ENCODE measurements around the gene ACTL9.
A peak's percentile ranks its signal among the peaks of the same experiment; 100 is the strongest.

Gene ACTL9

GRCh38 chr19:8666814-8667405, 31.7 kb downstream of the ACTL9 start:
- Histone ChIP-seq H3K79me2 (ENCODE audit: insufficient read depth, low read length) (no peaks in the 10 kb centered on the region), H3K9me2 (replicated peaks; ENCODE audit: low read depth, low read length) (no peaks in the 10 kb centered on the region), H2AFZ (ENCODE audit: low read length) (no peak overlapping the region), H3K4me3 (ENCODE audit: low read length, poor library complexity, severe bottlenecking) (peak overlapping the region; percentile 32), H3K4me1 (ENCODE audit: insufficient read depth, low read length, poor library complexity, severe bottlenecking) (peaks cover 77% of the 10 kb centered on the region), H3K27me3 (ENCODE audit: insufficient read depth, low read length, poor library complexity, severe bottlenecking) (no peaks in the 10 kb centered on the region), H3K9ac (ENCODE audit: low read depth, low read length, poor library complexity, severe bottlenecking) (peak overlapping the region; percentile 31), H3F3A (ENCODE audit: low read depth) (peaks cover 11% of the 10 kb centered on the region), H3K9me3 (ENCODE audit: insufficient read depth, low read depth, low read length) (no peaks in the 10 kb centered on the region), H4K20me1 (ENCODE audit: insufficient read depth, low read length, poor library complexity, severe bottlenecking) (no peaks in the 10 kb centered on the region), H3K4me2 (ENCODE audit: low read depth, low read length, poor library complexity, severe bottlenecking) (peak overlapping the region; percentile 49), H3K36me3 (ENCODE audit: insufficient read depth, low read length) (no peaks in the 10 kb centered on the region)
- TF ChIP-seq, protein P1, sequence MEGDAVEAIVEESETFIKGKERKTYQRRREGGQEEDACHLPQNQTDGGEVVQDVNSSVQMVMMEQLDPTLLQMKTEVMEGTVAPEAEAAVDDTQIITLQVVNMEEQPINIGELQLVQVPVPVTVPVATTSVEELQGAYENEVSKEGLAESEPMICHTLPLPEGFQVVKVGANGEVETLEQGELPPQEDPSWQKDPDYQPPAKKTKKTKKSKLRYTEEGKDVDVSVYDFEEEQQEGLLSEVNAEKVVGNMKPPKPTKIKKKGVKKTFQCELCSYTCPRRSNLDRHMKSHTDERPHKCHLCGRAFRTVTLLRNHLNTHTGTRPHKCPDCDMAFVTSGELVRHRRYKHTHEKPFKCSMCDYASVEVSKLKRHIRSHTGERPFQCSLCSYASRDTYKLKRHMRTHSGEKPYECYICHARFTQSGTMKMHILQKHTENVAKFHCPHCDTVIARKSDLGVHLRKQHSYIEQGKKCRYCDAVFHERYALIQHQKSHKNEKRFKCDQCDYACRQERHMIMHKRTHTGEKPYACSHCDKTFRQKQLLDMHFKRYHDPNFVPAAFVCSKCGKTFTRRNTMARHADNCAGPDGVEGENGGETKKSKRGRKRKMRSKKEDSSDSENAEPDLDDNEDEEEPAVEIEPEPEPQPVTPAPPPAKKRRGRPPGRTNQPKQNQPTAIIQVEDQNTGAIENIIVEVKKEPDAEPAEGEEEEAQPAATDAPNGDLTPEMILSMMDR (conservative IDR thresholded peaks at IDR 0.05; ENCODE audit: low read length) = no peak
- no peak for TF ChIP-seq EZH2phosphoT487 (IDR thresholded peaks at IDR 0.05; ENCODE audit: borderline replicate concordance)

DNA sequence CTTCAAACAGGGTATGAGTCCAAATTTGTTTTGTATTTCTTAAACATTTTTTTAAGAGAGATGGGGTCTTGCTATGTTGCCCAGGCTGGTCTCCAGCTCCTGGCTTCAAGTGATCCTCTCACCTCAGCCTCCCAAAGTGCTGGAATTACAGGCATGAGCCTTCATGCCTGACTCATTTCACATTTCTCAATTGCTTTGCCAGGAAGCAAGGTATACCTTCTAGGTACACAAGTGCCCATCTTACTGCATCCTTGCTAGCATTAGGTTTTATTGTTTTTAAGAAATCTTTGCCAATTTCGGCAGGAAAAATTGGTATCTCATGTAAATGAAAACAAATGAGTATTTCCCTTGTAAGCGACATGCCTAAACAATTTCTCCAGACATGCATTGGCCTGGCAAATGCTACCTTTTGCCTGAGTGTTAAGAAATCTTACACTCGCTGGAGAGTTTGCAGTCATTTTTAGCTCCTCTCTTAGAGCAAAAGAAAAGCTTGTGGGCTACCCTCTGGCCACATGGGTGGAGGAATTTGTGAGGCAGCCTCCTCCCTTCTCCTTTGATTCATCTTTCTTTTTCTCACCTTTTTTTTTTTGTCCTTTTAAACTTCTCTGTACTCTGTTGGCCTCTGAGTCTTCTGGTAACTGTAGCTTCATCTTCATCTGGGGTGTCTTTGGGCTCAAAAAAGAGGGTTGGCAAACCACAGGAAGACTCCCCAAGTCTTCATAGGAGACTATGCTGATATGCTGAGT, 33.0 kb downstream of the ACTL9 start:
- Histone ChIP-seq H3K9me2 (replicated peaks; ENCODE audit: low read depth, low read length) (no peaks in the 10 kb centered on the region), H3K36me3 (ENCODE audit: insufficient read depth, low read length) (no peaks in the 10 kb centered on the region), H3K4me1 (ENCODE audit: insufficient read depth, low read length, poor library complexity, severe bottlenecking) (peaks cover 65% of the 10 kb centered on the region), H3F3A (ENCODE audit: low read depth) (peaks cover 4% of the 10 kb centered on the region), H3K9me3 (ENCODE audit: insufficient read depth, low read depth, low read length) (no peaks in the 10 kb centered on the region), H4K20me1 (ENCODE audit: insufficient read depth, low read length, poor library complexity, severe bottlenecking) (no peaks in the 10 kb centered on the region), H2AFZ (ENCODE audit: low read length) (no peak overlapping the region), H3K79me2 (ENCODE audit: insufficient read depth, low read length) (no peaks in the 10 kb centered on the region), H3K27me3 (ENCODE audit: insufficient read depth, low read length, poor library complexity, severe bottlenecking) (no peaks in the 10 kb centered on the region), H3K9ac (ENCODE audit: low read depth, low read length, poor library complexity, severe bottlenecking) (peak overlapping the region; percentile 31), H3K4me3 (ENCODE audit: low read length, poor library complexity, severe bottlenecking) (no peak overlapping the region), H3K4me2 (ENCODE audit: low read depth, low read length, poor library complexity, severe bottlenecking) (peak overlapping the region; percentile 49)
- no peak for TF ChIP-seq EZH2phosphoT487 (IDR thresholded peaks at IDR 0.05; ENCODE audit: borderline replicate concordance)
- TF ChIP-seq, protein P1 (conservative IDR thresholded peaks at IDR 0.05; ENCODE audit: low read length) = no peak

- no peaks in the 10 kb centered on the region for H3K27me3 ChIP-seq (ENCODE audit: insufficient read depth, low read length, poor library complexity, severe bottlenecking)
- no peaks in the 10 kb centered on the region; the same call in 1 of the 2 replicates for H3F3A ChIP-seq (ENCODE audit: low read depth)
Observed at GRCh38 chr19:8664671-8665057, 33.9 kb downstream of the ACTL9 start.

More at GRCh38 chr19:8664671-8665057, 33.9 kb downstream of the ACTL9 start:
- H2AFZ ChIP-seq (ENCODE audit: low read length) = no peak overlapping the region
- H3K79me2 ChIP-seq (ENCODE audit: insufficient read depth, low read length) = no peaks in the 10 kb centered on the region
- TF ChIP-seq, protein P1 (conservative IDR thresholded peaks at IDR 0.05; ENCODE audit: low read length) = no peak
- no peak for TF ChIP-seq EZH2phosphoT487 (IDR thresholded peaks at IDR 0.05; ENCODE audit: borderline replicate concordance)
- H3K4me3 ChIP-seq (ENCODE audit: low read length, poor library complexity, severe bottlenecking) = peak overlapping the region; percentile 29
- no peaks in the 10 kb centered on the region for H3K36me3 ChIP-seq (ENCODE audit: insufficient read depth, low read length)
- H3K9ac ChIP-seq (ENCODE audit: low read depth, low read length, poor library complexity, severe bottlenecking) = peak overlapping the region; percentile 62
- peaks cover 63% of the 10 kb centered on the region for H3K4me1 ChIP-seq (ENCODE audit: insufficient read depth, low read length, poor library complexity, severe bottlenecking)
- H3K4me2 ChIP-seq (ENCODE audit: low read depth, low read length, poor library complexity, severe bottlenecking) = peak overlapping the region; percentile 62
- H4K20me1 ChIP-seq (ENCODE audit: insufficient read depth, low read length, poor library complexity, severe bottlenecking) = no peaks in the 10 kb centered on the region
- H3K9me3 ChIP-seq (ENCODE audit: insufficient read depth, low read depth, low read length) = no peaks in the 10 kb centered on the region
- H3K9me2 ChIP-seq (replicated peaks; ENCODE audit: low read depth, low read length) = no peaks in the 10 kb centered on the region

All from Loucy (cell line).